22Rv1 (cell line): ENCODE measurements around the gene CPNE8.

Source experiments
- H3K27ac ChIP-seq: fragments of 450-650 bp; 2 replicates; pipeline ENCODE4 v1.5.1; 2017
- CTCF ChIP-seq: fragments of 450-650 bp; IDR thresholded peaks from 2 replicates; pipeline ENCODE4 v1.5.1; 2017; ENCODE audit warnings: mild to moderate bottlenecking
- ZFX ChIP-seq: fragments of 450-650 bp; IDR thresholded peaks from 2 replicates; pipeline ENCODE4 v1.6.1; 2017; ENCODE audit warnings: antibody characterized with exemption, borderline replicate concordance

Gene CPNE8

GRCh38 chr12:38689704-38690103 is 215.7 kb downstream of the CPNE8 start:
- TF ChIP-seq CTCF (no peak), ZFX (no peak)
- H3K27ac ChIP-seq = no peak overlapping the region

- TF ChIP-seq CTCF (no peak), ZFX (no peak)
- H3K27ac ChIP-seq = no peak overlapping the region
Measured at GRCh38 chr12:38689195-38689594, 216.2 kb downstream of the CPNE8 start.

- no peak overlapping the region for H3K27ac ChIP-seq
- TF ChIP-seq CTCF (no peak), ZFX (no peak)
Measured at GRCh38 chr12:38682521-38682920, 222.9 kb downstream of the CPNE8 start.

- no peak for TF ChIP-seq CTCF
- no peak for TF ChIP-seq ZFX
- H3K27ac ChIP-seq = no peak overlapping the region
Measured at GRCh38 chr12:38669530-38669929, 235.9 kb downstream of the CPNE8 start.

GRCh38 chr12:38669081-38669480 is 236.3 kb downstream of the CPNE8 start:
- H3K27ac ChIP-seq = no peak overlapping the region
- TF ChIP-seq CTCF (no peak), ZFX (no peak)

GRCh38 chr12:38666425-38666824 is 239.0 kb downstream of the CPNE8 start:
- TF ChIP-seq ZFX = no peak
- TF ChIP-seq CTCF = no peak
- H3K27ac ChIP-seq = no peak overlapping the region

GRCh38 chr12:38664661-38665269 is 240.6 kb downstream of the CPNE8 start:
- no peak for TF ChIP-seq ZFX
- TF ChIP-seq CTCF = peak; percentile 94
- H3K27ac ChIP-seq = no peak overlapping the region
